ENCODE data around the gene CHDH.
A peak's percentile ranks its signal among the peaks of the same experiment; 100 is the strongest.

The CHDH gene

GRCh38 chr3:53849916-53850315, 3.7 kb upstream of the CHDH start:
- H3K4me3 ChIP-seq (ENCODE audit: low read depth, low read length), result no peak overlapping the region
- ChIA-PET CTCF (no interaction called here), POLR2A (no interaction called here)
- H3K36me3 ChIP-seq (ENCODE audit: control insufficient read depth in 2 of 2, insufficient read depth in 1 of 2, low read length in 2 of 2), result peaks cover 0 to 33% of the 10 kb centered on the region in 2 experiments; a peak in 2 of 3 replicates
- no peaks in the 10 kb centered on the region for H3K9me3 ChIP-seq (ENCODE audit: control insufficient read depth, insufficient read depth, low read depth, low read length)
- no peaks in the 10 kb centered on the region for H3K4me1 ChIP-seq (ENCODE audit: control insufficient read depth, insufficient read depth, low read length)
- H3K27ac ChIP-seq (ENCODE audit: extremely low read depth, low read depth, low read length), result no peak overlapping the region
- TF ChIP-seq ATF2 (tag by site-specific recombination; IDR thresholded peaks at IDR 0.05; ENCODE audit: low read depth), result no peak

- Histone ChIP-seq H3K36me3 (ENCODE audit: control insufficient read depth in 2 of 2, insufficient read depth in 1 of 2, low read length in 2 of 2) (peaks cover 0 to 10% of the 10 kb centered on the region in 2 experiments; a peak in 1 of 3 replicates), H3K4me3 (ENCODE audit: low read depth, low read length) (no peak overlapping the region), H3K4me1 (ENCODE audit: control insufficient read depth, insufficient read depth, low read length) (no peaks in the 10 kb centered on the region), H3K27ac (ENCODE audit: extremely low read depth, low read depth, low read length) (no peak overlapping the region; the same call in 1 of the 2 replicates), H3K9me3 (ENCODE audit: control insufficient read depth, insufficient read depth, low read depth, low read length) (no peaks in the 10 kb centered on the region)
- TF ChIP-seq KLF7 (tag by site-specific recombination; IDR thresholded peaks at IDR 0.05; ENCODE audit: borderline replicate concordance) (no peak), ZNF335 (tag by site-specific recombination; conservative IDR thresholded peaks at IDR 0.05) (peak; percentile 21), ZBTB8A (tag by site-specific recombination; IDR thresholded peaks at IDR 0.05) (no peak), ZNF830 (tag by site-specific recombination; IDR thresholded peaks at IDR 0.05; ENCODE audit: low read depth) (no peak), SCRT2 (tag by site-specific recombination; IDR thresholded peaks at IDR 0.05) (0 out of 2 replicates have a peak, but pooled peaks have one; percentile 9)
- ChIA-PET CTCF (interaction anchor here (0.7 kb wide), 1 partner anchor 58 kb away, joined by 3 read pairs; no protein-coding TSS in a partner anchor), POLR2A (no interaction called here)
Observed at GRCh38 chr3:53846851-53847155, 584 bp upstream of the CHDH start.

- no peaks in the 10 kb centered on the region for H3K9me3 ChIP-seq (ENCODE audit: control insufficient read depth, insufficient read depth, low read depth, low read length)
- ChIA-PET CTCF (interaction anchor here (0.6 kb wide), 1 partner anchor 135 kb away, joined by 3 read pairs; no protein-coding TSS in a partner anchor), POLR2A (interaction anchor here (1.2 kb wide), 1 partner anchor 18 kb away, joined by 4 read pairs; no protein-coding TSS in a partner anchor)
- H3K4me3 ChIP-seq (ENCODE audit: low read depth, low read length), result peak overlapping the region; percentile 44
- peak overlapping the region; percentile 72; the same call in 1 of the 2 replicates for H3K27ac ChIP-seq (ENCODE audit: extremely low read depth, low read depth, low read length)
- H3K4me1 ChIP-seq (ENCODE audit: control insufficient read depth, insufficient read depth, low read length), result no peaks in the 10 kb centered on the region
- H3K36me3 ChIP-seq (ENCODE audit: control insufficient read depth in 2 of 2, insufficient read depth in 1 of 2, low read length in 2 of 2), result peaks cover 0 to 8% of the 10 kb centered on the region in 2 experiments; a peak in 1 of 3 replicates
- no peak for TF ChIP-seq ZBTB10 (tag by site-specific recombination; IDR thresholded peaks at IDR 0.05)
- 0 out of 2 replicates have a peak, but pooled peaks have one; percentile 5 for TF ChIP-seq CTCF (tag by site-specific recombination; IDR thresholded peaks at IDR 0.05)
- peak; percentile 6; the same call in 1 of the 2 replicates for TF ChIP-seq ZBTB8A (tag by site-specific recombination; IDR thresholded peaks at IDR 0.05)
- peak; percentile 81; the same call in 1 of the 2 replicates for TF ChIP-seq ZBTB20 (tag by site-specific recombination; IDR thresholded peaks at IDR 0.05)
- no peak for TF ChIP-seq ZNF23 (tag by site-specific recombination; IDR thresholded peaks at IDR 0.05; ENCODE audit: borderline replicate concordance)
- TF ChIP-seq ELK4 (IDR thresholded peaks at IDR 0.05; ENCODE audit: borderline replicate concordance, low read depth, low read length), result no peak
- peak; percentile 27; the same call in 1 of the 2 replicates for TF ChIP-seq ZBTB11 (tag by site-specific recombination; conservative IDR thresholded peaks at IDR 0.05; ENCODE audit: low read depth)
Observed at GRCh38 chr3:53845881-53846133, 412 bp downstream of the CHDH start.

Measured in HEK293 (cell line).